SK-N-SH (cell line): Measurements from ENCODE around the gene HNRNPM. TPM values are rescaled to one million over a fixed set of nuclear protein-coding genes. Genes with fewer than 3 reads are reported as not detected.

ENCODE experiments used
- CTCF ChIA-PET: fragments of 300-600, 350-600 bp; formaldehyde crosslinking; extraction: SDS; loops from one replicate; lab custom pipeline; 2021; lab: Yijun Ruan, JAX
- POLR2A ChIA-PET: fragments of 350-600 bp; sonication (Branson Sonifier 250); formaldehyde crosslinking; extraction: SDS; loops from one replicate; lab custom pipeline; 2020; ENCODE audit warnings: antibody characterized with exemption, inconsistent platforms; lab: Yijun Ruan, JAX
- DNase-seq: peaks from one replicate; pipeline ENCODE4 v3.0.0; 2012
- H2AFZ ChIP-seq: fragments of 200-600 bp; sonication (generic); 2 replicates; pipeline ENCODE4 v1.8.1; 2016; ENCODE audit warnings: antibody characterized with exemption, mild to moderate bottlenecking, low read depth
- H3F3A ChIP-seq: fragments of 200-600 bp; sonication (generic); replicated peaks from 2 replicates; pipeline ENCODE3; 2016; ENCODE audit warnings: antibody characterized with exemption, mild to moderate bottlenecking; ENCODE audit not compliant: insufficient read depth
- H3K27ac ChIP-seq, 2 experiments: fragments of 200-500 bp in 1 of 2; fragments of 200-600 bp in 1 of 2; sonication (Bioruptor generic) in 1 of 2; sonication (generic), shearing (Covaris generic) in 1 of 2; 2 replicates each; pipeline versions ENCODE4 v1.5.1 to v1.6.1; 2014 to 2016; ENCODE audit warnings: low read depth in 2 of 2, inconsistent platforms in 1 of 2, low read length in 1 of 2, mild to moderate bottlenecking in 1 of 2, mixed read lengths in 1 of 2
- H3K27me3 ChIP-seq: fragments of 200-600 bp; sonication (generic), shearing (Covaris generic); 2 replicates; pipeline ENCODE4 v1.6.1; 2016; ENCODE audit warnings: mixed run types; ENCODE audit not compliant: insufficient read depth
- H3K36me3 ChIP-seq, 2 experiments: fragments of 200-500 bp in 1 of 2; fragments of 200-600 bp in 1 of 2; sonication (Bioruptor generic) in 1 of 2; sonication (generic) in 1 of 2; replicated peaks in 1 of 2; 2 replicates each; pipeline versions ENCODE3 to v1.5.1; 2014 to 2016; ENCODE audit warnings: low read length in 1 of 2, mild to moderate bottlenecking in 1 of 2; ENCODE audit not compliant: insufficient read depth in 2 of 2, control insufficient read depth in 1 of 2
- H3K4me1 ChIP-seq, 2 experiments: fragments of 200-500 bp in 1 of 2; fragments of 200-600 bp in 1 of 2; sonication (Bioruptor generic) in 1 of 2; sonication (generic), shearing (Covaris generic) in 1 of 2; 2 replicates each; pipeline versions ENCODE4 v1.5.1 to v1.6.1; 2014 to 2016; ENCODE audit warnings: low read depth in 1 of 2, low read length in 1 of 2, mixed run types in 1 of 2; ENCODE audit not compliant: insufficient read depth in 2 of 2, control insufficient read depth in 1 of 2
- H3K4me2 ChIP-seq: fragments of 200-600 bp; sonication (generic), shearing (Covaris generic); 2 replicates; pipeline ENCODE4 v1.6.1; 2017; ENCODE audit warnings: mixed run types
- H3K4me3 ChIP-seq, 2 experiments: fragments of 200-500 bp in 1 of 2; fragments of 200-600 bp in 1 of 2; sonication (Bioruptor generic) in 1 of 2; sonication (generic), shearing (Covaris generic) in 1 of 2; 2 replicates each; pipeline versions ENCODE4 v1.5.1 to v1.8.1; 2014 to 2016; ENCODE audit warnings: low read depth in 2 of 2, inconsistent platforms in 1 of 2, low read length in 1 of 2, mild to moderate bottlenecking in 1 of 2, mixed read lengths in 1 of 2, moderate library complexity in 1 of 2
- H3K79me2 ChIP-seq: fragments of 200-600 bp; sonication (generic); 2 replicates; pipeline ENCODE4 v1.8.1; 2017; ENCODE audit warnings: mild to moderate bottlenecking; ENCODE audit not compliant: insufficient read depth
- H3K9ac ChIP-seq: fragments of 200-600 bp; sonication (generic); 2 replicates; pipeline ENCODE4 v1.6.1; 2017; ENCODE audit warnings: mixed run types
- H3K9me2 ChIP-seq: fragments of 200-600 bp; sonication (generic); 2 replicates; pipeline ENCODE4 v1.6.1; 2017; ENCODE audit warnings: mixed run types
- H3K9me3 ChIP-seq: fragments of 200-600 bp; sonication (generic); 2 replicates; pipeline ENCODE4 v1.6.1; 2017; ENCODE audit warnings: mixed run types, mild to moderate bottlenecking, moderate library complexity
- H4K20me1 ChIP-seq: fragments of 200-600 bp; sonication (generic); 2 replicates; pipeline ENCODE4 v1.6.1; 2017; ENCODE audit warnings: mild to moderate bottlenecking, mixed run types; ENCODE audit not compliant: insufficient read depth
- CTCF ChIP-seq: fragments of 200-600 bp; sonication (generic); IDR thresholded peaks from 2 replicates; pipeline ENCODE4 v1.6.1; 2017; ENCODE audit warnings: antibody characterized with exemption, mild to moderate bottlenecking, moderate library complexity
- ELF1 ChIP-seq: IDR thresholded peaks from 2 replicates; pipeline ENCODE4 v1.4.0; 2012
- EZH2phosphoT487 ChIP-seq: fragments of 200-600 bp; sonication (generic); IDR thresholded peaks from 2 replicates; pipeline ENCODE4 v1.6.1; 2017; ENCODE audit warnings: low read depth, mixed run types, mild to moderate bottlenecking, antibody characterized with exemption, moderate library complexity, borderline replicate concordance
- GABPA ChIP-seq: IDR thresholded peaks from 2 replicates; pipeline ENCODE4 v1.4.0; 2012; ENCODE audit warnings: low read depth, mild to moderate bottlenecking
- GATA2 ChIP-seq: sonication (generic); formaldehyde crosslinking; IDR thresholded peaks from 2 replicates; pipeline ENCODE4 v1.5.0; 2020; ENCODE audit warnings: mild to moderate bottlenecking, missing genetic modification reagents
- IRF3 ChIP-seq: fragments of 150-350 bp; IDR thresholded peaks from 2 replicates; pipeline ENCODE4 v1.6.1; 2016; ENCODE audit warnings: mild to moderate bottlenecking, low read depth, low read length
- JUND ChIP-seq: IDR thresholded peaks from 2 replicates; pipeline ENCODE4 v1.4.0; 2012
- NFIC ChIP-seq: IDR thresholded peaks from 2 replicates; pipeline ENCODE4 v1.4.0; 2012; ENCODE audit warnings: borderline replicate concordance
- RAD21 ChIP-seq: IDR thresholded peaks from 2 replicates; pipeline ENCODE4 v1.6.1; 2012; ENCODE audit warnings: mild to moderate bottlenecking, low read length
- RCOR1 ChIP-seq: fragments of 150-350 bp; IDR thresholded peaks from 2 replicates; pipeline ENCODE4 v1.6.1; 2017; ENCODE audit warnings: antibody characterized with exemption, low read length
- RFX5 ChIP-seq: IDR thresholded peaks from 2 replicates; pipeline ENCODE4 v1.6.1; 2012; ENCODE audit warnings: mild to moderate bottlenecking, improper control_type of control experiment, low read length
- RXRA ChIP-seq: IDR thresholded peaks from 2 replicates; pipeline ENCODE4 v1.4.0; 2012; ENCODE audit warnings: low read depth, mild to moderate bottlenecking, borderline replicate concordance
- YY1 ChIP-seq: IDR thresholded peaks from 2 replicates; pipeline ENCODE4 v1.4.0; 2012; ENCODE audit warnings: low read depth, mild to moderate bottlenecking
- WGBS: methylation state at CpG from one replicate; pipeline ENCODE4 v1.1.6; 2017; ENCODE audit warnings: low lambda C conversion rate; 5-methylcytosine and 5-hydroxymethylcytosine counted together
- polyA plus RNA-seq, 3 experiments: library from polyadenylated mRNA; depleted of rRNA; stranded (reverse); fragments of >200 nt; gene quantifications; 2 replicates each; pipeline ENCODE4 v1.2.3, GENCODE V29; 2012
- TF ChIP-seq, protein P1 (sequence below): IDR thresholded peaks from 2 replicates; pipeline ENCODE4 v1.6.1; 2012; ENCODE audit warnings: mild to moderate bottlenecking, low read depth, low read length, moderate library complexity
- TF ChIP-seq, protein P2 (sequence below): fragments of 150-350 bp; IDR thresholded peaks from 2 replicates; pipeline ENCODE4 v1.6.1; 2017; ENCODE audit warnings: antibody characterized with exemption, low read length, low read depth, borderline replicate concordance
- TF ChIP-seq, protein P3 (sequence below): IDR thresholded peaks from 2 replicates; pipeline ENCODE4; 2012

Gene HNRNPM
- polyA plus RNA-seq, 1 of the 3 experiments (the other 2 are of a cell fraction) = 205 TPM

DNA sequence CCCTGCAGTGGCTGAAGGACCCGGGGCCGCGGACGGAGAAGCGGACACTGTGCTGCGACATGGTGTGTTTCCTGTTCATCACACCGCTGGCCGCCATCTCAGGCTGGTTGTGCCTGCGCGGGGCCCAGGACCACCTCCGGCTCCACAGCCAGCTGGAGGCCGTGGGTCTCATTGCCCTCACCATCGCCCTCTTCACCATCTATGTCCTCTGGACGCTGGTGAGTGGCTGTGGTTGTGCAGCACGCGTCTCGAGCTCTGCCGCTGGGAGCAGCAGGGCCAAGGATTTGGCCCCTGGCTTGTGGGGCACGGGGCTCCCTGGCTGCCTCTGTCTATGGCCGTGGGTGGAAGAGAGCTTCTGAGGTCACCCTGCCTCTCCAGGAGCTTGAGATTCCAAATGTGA is 14.1 kb upstream of the HNRNPM start (continued):
- TF ChIP-seq, protein P1, sequence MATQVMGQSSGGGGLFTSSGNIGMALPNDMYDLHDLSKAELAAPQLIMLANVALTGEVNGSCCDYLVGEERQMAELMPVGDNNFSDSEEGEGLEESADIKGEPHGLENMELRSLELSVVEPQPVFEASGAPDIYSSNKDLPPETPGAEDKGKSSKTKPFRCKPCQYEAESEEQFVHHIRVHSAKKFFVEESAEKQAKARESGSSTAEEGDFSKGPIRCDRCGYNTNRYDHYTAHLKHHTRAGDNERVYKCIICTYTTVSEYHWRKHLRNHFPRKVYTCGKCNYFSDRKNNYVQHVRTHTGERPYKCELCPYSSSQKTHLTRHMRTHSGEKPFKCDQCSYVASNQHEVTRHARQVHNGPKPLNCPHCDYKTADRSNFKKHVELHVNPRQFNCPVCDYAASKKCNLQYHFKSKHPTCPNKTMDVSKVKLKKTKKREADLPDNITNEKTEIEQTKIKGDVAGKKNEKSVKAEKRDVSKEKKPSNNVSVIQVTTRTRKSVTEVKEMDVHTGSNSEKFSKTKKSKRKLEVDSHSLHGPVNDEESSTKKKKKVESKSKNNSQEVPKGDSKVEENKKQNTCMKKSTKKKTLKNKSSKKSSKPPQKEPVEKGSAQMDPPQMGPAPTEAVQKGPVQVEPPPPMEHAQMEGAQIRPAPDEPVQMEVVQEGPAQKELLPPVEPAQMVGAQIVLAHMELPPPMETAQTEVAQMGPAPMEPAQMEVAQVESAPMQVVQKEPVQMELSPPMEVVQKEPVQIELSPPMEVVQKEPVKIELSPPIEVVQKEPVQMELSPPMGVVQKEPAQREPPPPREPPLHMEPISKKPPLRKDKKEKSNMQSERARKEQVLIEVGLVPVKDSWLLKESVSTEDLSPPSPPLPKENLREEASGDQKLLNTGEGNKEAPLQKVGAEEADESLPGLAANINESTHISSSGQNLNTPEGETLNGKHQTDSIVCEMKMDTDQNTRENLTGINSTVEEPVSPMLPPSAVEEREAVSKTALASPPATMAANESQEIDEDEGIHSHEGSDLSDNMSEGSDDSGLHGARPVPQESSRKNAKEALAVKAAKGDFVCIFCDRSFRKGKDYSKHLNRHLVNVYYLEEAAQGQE = no peak
- no peak for TF ChIP-seq ELF1
- no peak for TF ChIP-seq JUND
- no peak for TF ChIP-seq CTCF
- TF ChIP-seq GATA2 (CRISPR knock-in tag) = no peak
- no peak for TF ChIP-seq YY1

GRCh38 chr19:8438236-8438635 is 6.5 kb upstream of the HNRNPM start:
- Histone ChIP-seq H3K9me3 (no peaks in the 10 kb centered on the region), H3K27ac (no peak overlapping the region), H3K9ac (no peak overlapping the region), H3K9me2 (no peaks in the 10 kb centered on the region), H3F3A (no peaks in the 10 kb centered on the region), H2AFZ (no peak overlapping the region), H3K79me2 (no peaks in the 10 kb centered on the region), H4K20me1 (no peaks in the 10 kb centered on the region), H3K4me2 (no peak overlapping the region), H3K27me3 (no peaks in the 10 kb centered on the region), H3K4me3 (no peak overlapping the region), H3K4me1 (0 out of 4 replicates have a peak, but pooled peaks cover 0 to 3% of the 10 kb centered on the region in 2 experiments), H3K36me3 (peaks cover 0 to 4% of the 10 kb centered on the region in 2 experiments)
- 98% methylated on average over 11 of the region's 12 CpGs for WGBS
- CTCF ChIA-PET = interaction anchor here (0.7 to 4.2 kb wide), 2 partner anchors 67 to 84 kb away, joined by 3 to 14 read pairs; no protein-coding TSS in a partner anchor
- POLR2A ChIA-PET = no interaction called here
- DNase-seq = no peak
- TF ChIP-seq NFIC (no peak), GABPA (no peak), RFX5 (no peak), RAD21 (no peak), RXRA (no peak), IRF3 (no peak), RCOR1 (no peak), EZH2phosphoT487 (no peak)
- TF ChIP-seq, protein P2, sequence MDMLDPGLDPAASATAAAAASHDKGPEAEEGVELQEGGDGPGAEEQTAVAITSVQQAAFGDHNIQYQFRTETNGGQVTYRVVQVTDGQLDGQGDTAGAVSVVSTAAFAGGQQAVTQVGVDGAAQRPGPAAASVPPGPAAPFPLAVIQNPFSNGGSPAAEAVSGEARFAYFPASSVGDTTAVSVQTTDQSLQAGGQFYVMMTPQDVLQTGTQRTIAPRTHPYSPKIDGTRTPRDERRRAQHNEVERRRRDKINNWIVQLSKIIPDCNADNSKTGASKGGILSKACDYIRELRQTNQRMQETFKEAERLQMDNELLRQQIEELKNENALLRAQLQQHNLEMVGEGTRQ = no peak
- TF ChIP-seq, protein P1 = no peak
- TF ChIP-seq, protein P3, sequence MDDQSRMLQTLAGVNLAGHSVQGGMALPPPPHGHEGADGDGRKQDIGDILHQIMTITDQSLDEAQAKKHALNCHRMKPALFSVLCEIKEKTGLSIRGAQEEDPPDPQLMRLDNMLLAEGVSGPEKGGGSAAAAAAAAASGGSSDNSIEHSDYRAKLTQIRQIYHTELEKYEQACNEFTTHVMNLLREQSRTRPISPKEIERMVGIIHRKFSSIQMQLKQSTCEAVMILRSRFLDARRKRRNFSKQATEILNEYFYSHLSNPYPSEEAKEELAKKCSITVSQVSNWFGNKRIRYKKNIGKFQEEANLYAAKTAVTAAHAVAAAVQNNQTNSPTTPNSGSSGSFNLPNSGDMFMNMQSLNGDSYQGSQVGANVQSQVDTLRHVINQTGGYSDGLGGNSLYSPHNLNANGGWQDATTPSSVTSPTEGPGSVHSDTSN = no peak
